Skin epidermis (tissue), 12 donors: Measurements from ENCODE around the gene SELP.

Experiments used
- H3K27ac ChIP-seq, 21 experiments: fragments of 200-600 bp; sonication (generic) in 11 of 21; one replicate each; pipeline ENCODE4 v1.5.0; 2020; ENCODE audit warnings: mild to moderate bottlenecking in 3 of 21, inconsistent platforms in 2 of 21, moderate library complexity in 2 of 21
- H3K4me3 ChIP-seq, 7 experiments: fragments of 200-600 bp; sonication (generic) in 2 of 7; one replicate each; pipeline ENCODE4 v1.5.0; 2020; ENCODE audit warnings: inconsistent platforms in 2 of 7, mild to moderate bottlenecking in 2 of 7, moderate library complexity in 1 of 7

The SELP gene

DNA sequence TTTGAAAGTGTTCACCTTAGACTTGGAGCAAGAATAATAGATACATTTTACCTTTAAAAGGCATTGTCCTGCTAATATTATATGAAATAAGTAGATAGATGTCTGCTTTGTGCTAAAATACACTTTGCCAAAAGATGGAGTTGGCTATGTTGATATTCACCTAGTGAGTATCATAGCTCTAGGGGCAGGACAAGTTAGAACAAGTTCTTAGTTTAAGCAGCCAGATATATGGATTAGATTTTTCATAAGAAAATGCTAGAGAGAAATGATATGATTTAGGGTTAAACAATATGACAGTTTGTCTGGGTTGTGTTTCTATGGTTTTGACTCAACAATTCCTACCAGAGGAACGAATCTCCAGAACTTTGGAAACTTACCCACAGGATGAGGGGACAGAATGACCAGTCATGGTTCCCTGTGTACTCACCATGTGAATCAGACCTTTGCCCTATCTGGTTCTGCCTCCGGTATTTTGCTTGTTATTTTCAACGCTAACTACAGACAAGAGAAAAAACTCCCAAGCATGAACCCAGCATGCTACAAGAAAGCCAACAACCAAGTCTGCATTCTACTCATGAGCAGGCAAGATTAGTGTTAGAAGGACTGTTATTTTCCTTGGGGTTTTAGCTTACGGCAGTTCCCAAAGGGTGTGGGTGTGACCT is 45.3 kb downstream of the SELP start:
- peak overlapping the region in 1 of 21 experiments; percentile 29 for H3K27ac ChIP-seq
- no peak overlapping the region for H3K4me3 ChIP-seq

DNA sequence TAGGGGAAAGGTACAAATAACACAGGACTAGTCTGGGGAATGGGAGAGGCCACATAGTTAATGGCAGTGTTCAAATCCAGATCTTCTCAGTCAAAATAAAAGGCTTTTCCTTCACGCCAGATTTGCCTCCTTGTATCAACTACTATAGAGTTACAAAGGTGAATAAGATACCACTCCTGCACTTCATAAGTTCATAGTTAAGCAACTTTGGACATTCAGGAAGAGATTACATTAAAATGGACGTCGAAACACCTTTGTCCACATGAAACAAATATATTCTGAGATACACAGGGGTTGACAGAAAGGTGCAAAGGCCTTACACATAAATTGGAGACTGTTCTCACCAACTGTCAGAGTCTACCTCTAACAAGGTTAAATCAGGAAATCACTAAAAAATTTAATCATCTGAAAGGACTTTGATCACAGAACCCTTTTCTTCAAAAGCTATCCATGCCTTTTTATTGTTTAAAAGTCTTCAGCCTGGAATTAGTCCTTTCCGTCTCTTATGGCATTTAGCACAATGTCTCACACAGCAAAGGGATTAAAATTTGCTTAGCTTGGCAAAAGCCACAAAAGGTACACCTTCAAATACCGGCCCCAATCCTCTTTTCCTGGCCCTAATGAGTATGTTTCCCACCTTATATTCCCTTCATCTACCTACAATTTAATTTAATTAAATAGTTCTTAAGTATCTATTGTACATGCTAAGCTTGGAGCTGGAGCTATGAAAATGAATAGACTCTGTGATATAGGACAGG is 51.8 kb downstream of the SELP start:
- Histone ChIP-seq H3K27ac (no peak overlapping the region), H3K4me3 (no peak overlapping the region)

DNA sequence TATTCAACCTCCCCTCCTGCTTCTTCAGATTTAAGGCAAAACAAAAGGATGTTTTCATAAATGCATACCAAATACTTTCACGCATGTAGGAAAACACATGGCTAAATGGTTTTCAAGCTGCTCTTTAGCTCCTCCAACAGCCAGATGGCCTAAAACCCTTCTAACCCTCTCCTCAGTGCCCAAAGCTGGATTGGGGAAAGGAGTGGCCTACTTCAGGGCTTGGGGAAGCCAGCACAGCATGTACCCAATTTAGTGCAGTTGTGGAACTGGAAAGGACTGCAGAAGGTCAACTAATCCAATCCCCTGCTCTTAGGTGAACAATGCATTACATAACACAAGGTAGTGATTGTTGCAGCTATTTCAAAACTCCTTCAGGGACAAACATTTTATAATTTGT is 53.0 kb downstream of the SELP start:
- H3K27ac ChIP-seq: no peak overlapping the region
- H3K4me3 ChIP-seq: no peak overlapping the region

DNA sequence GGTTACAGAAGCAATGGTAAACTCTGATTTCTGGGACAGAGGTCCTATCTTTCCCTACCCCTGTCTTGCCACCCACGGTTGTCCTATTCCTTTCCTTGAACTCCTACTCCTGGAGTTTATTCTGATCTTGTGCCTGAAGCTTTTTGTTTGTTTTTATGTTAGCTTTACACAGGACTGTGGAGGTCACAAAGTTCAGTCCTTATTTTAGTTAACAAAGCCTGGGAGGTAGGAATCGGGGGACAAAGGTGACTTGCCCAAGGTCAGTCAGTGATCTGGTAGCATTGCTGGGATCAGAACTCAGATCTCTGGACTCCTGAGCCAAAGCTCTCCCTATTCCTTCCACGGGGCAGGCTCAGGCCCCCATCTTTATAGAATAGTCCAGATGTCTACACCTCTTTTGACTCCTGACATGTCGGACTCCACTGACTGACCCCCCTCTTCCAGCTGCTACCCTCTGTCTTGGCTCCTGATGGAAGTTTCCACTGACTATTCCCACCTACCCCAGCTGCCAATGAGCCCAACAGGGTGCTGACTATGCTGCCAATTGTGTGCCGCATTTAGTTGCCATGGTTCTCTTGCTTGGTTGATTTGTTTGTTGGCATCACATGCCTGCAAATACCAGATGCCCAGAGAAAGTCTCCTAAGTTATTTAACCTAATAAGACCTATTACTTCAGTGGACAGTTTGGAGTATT is 53.5 kb downstream of the SELP start:
- Histone ChIP-seq H3K4me3 (no peak overlapping the region), H3K27ac (no peak overlapping the region)

DNA sequence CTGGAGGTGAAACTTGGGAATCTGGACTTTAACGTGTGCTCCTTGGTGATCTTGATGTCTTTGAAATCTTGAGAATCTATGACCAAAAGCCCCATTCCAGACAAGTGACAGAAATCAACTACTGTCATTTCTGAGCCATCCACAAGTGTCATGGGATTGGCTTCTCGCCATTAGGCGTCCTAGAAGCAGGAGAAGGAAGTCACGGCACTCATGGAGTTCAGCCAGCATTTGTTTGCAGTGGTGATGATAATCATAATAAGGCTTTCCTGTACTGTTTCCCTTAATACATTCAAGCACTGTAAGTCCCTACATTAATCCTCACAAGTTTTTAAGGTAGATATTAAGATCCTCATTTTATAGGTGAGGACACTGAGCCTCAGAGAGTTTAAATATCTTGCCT is 55.6 kb downstream of the SELP start:
- Histone ChIP-seq H3K27ac (no peak overlapping the region), H3K4me3 (no peak overlapping the region)

DNA sequence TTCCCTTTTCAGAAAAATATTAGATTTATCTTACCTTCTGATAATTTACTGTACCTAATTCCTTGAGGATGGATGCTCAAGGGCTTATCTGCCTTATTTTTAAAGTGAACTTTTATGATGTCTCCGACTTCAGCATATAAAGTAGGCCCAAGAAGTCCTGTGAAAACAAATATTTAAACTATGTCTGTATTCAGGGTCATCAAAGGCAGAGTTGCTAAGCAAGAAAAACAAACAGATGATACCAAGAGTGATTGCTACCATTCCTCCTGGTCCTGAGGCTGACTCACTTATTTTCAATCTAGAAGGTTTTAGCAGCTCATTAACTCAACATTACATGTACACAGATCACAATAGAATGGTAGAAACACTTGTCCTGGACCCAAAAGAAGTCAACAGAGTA is 57.7 kb downstream of the SELP start:
- H3K27ac ChIP-seq: no peak overlapping the region
- no peak overlapping the region for H3K4me3 ChIP-seq

DNA sequence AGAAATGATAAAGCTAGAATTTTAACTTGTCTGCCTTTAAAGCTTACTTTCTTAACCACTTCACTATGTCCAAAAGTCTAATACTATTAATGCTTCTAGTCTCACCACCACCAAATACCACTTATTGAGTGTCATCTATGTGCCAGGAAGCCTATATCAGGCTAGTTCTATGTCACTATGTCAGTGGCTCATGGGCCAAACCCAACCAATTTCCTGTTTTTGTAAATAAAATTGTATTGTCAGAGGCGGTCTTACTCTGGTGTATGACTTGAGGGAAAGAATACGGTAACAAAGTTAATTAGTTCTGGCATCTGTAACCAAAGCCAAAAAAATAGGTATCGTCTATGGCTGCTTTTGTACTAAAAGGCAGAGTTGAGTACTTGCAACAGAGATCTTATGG is 58.5 kb downstream of the SELP start:
- H3K27ac ChIP-seq: no peak overlapping the region

DNA sequence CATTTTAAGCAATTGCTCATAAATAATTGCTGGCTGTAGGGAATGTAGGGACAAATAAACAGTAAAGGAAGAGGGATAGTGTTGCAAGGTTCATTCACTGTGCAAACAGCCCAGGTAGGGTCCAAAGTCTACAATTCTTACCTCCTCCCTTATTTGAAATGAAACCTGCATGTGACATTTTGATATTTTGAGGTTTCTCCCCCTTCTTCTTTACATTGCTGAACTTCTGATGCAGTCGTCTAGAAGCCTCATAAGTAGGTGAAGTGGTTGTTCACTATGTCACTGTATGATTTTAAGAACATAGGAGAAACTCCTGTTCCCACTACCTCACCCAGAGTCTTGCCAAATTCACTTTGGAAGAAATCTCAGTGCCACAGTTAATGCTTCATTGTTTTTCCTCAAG is 59.8 kb downstream of the SELP start:
- H3K4me3 ChIP-seq: no peak overlapping the region
- H3K27ac ChIP-seq: no peak overlapping the region

More for the DNA sequence above, 58.5 kb downstream of the SELP start:
- no peak overlapping the region for H3K4me3 ChIP-seq

DNA sequence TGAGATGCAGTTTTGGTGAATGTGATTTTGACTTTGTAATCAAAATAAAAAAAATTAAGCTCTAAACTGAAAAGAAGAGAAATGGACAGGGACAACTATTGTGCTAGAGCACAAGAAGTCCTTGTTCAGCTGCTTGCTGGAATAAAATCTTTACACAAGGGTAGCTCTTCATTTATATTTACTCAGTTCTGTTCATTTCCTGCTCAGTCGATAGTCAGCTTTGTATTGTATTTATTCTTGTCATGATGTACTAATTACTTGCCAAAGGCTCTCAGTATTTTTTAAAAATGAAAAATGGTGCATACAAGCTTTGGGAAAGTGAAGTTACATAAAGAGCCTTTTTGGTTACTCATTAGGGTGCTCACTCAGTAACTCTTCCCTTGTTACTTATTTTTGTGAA is 61.4 kb downstream of the SELP start:
- no peak overlapping the region for H3K4me3 ChIP-seq
- no peak overlapping the region for H3K27ac ChIP-seq

DNA sequence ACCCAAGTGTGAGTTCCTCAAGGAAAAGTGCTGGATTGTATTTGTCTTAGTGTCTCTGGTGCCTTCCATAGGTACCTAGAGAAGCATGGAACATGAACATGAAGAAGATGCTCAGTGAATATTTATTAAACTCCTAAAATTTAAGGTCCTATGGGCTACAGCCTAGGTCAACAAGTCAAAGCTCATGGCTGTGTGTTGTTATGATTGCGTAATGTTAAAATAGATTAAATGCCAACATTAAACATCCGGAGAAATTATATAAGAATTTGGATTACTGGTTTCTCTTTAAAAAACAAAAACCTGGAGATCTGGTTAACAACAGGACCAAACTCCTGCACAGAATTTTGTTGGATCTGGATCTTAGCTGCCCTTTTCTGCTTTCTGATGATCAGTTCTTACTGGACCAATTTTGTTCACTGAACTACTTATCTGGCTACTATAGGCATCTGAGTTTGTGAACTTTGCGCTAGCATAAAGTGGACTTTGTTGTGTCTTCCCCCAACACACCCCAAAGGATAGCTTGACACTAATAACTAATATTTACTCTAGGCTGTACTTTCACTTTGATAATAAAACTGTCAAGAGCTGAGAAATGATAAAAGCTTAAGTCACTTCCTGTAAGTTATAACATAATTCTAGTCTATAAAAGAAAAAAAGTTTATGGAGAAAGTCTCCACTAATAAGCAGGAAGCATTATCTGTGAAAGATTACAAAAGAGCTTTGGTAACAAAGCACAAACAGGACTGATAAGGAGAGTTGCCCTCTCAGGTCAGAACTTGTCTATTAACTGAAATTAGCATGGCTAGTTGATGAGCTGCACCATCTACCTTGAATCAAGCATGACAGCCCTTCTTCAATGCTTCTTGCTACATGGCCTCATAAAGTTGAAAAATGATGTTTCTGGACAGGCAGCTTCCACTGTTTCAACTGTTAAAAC is 64.3 kb downstream of the SELP start:
- H3K27ac ChIP-seq: no peak overlapping the region
- H3K4me3 ChIP-seq: no peak overlapping the region

DNA sequence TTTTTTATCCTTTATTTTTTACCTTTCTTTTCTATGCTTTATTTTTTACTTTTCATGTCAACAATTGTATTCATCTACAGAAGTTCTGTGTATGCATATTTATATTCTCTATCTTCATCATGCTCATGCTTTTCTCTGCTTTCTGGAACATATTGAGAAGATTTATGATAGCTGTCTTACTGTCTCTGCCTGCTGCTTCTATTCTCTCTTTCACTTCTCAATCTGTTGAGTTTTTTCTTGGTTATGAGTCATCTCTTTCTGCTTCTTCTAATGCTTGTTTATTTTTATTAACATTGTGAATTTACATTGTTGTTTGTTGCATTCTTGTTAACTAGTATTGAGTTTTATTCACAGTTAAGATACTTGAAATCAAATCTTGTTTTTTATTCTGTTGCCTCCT is 66.3 kb downstream of the SELP start:
- Histone ChIP-seq H3K4me3 (no peak overlapping the region), H3K27ac (no peak overlapping the region)

DNA sequence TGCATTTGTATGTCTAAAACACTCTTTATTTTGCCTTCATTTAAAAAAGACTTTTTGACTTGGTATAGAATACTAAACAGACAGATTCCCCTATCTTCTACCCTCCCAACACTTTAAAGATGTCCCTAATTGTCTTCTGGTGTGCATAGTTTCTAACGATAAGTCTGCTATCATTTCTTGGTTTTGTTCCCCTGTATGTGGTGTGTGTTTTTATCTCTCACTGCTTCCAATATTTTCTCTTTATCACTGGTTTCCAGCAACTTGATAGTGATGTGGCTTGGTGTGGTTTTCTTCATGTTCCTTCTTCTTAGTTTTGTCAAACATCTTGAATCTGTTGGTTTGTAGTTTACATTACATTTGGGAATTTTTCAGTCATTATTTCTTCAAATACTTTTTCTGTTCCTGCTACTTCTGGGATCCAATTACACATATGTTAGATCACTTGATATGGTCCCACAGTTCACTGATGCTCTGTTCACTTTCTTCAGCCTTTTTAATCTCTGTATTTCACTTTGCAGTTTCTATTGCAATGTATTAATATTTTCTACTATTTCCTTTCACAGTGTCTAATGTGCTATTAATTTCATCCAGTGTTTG is 66.8 kb downstream of the SELP start:
- H3K4me3 ChIP-seq: no peak overlapping the region
- no peak overlapping the region for H3K27ac ChIP-seq

DNA sequence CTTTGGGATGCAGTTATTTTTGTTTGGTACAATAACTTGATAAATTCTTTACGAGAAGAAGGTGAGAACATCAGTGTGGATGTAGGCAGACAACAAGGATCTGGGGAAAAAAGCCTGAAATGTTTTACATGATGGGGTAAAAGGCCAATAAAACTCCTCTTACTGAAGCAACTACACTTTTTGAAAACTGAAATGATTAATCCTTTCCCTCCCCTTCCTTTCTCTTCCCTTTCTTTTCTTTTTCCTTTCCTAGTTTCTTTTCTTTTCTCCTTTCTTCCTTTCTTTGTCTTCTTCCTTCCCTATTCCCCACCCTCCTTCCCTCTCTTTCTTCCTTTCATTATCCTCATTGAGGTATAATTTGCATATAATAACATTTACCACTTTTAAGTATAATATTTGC is 68.2 kb downstream of the SELP start:
- no peak overlapping the region for H3K4me3 ChIP-seq
- no peak overlapping the region for H3K27ac ChIP-seq

DNA sequence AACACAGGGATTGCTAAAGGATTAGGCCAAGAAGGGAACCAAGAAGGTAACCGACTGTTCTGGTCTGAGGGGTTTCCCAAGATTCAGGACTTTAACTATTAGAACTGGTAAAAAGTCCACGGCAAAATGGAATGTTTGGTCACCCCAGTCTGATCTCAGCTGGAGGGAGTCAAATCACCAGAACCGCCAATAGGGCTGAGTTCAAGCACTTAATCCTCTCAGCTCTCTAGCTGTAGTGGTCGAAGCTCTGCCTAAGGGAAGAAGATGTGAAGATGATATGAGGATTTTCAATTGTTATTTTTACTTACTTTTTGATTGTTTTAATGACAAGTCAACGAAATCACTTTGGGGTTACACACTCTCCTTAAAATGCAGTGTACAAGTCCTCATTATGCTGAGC is 72.8 kb downstream of the SELP start:
- Histone ChIP-seq H3K27ac (no peak overlapping the region), H3K4me3 (no peak overlapping the region)

DNA sequence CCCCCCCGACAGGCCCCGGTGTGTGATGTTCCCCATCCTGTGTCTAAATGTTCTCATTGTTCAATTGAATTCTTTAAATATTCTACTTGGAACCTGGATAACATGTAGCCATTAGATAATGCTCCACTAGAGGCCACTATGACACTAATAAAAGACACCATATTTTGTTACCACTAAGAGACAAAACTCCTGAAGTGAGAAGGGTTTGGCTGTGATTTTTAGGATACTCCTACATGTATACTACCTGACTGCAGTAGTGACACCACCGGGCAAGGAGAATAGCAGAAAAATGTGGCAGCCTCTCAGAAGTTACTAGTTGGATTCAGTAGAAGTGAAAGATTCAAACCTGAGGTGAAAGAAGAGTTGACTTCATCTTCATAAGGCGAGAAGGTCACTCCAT is 79.6 kb downstream of the SELP start:
- no peak overlapping the region for H3K4me3 ChIP-seq
- no peak overlapping the region for H3K27ac ChIP-seq

DNA sequence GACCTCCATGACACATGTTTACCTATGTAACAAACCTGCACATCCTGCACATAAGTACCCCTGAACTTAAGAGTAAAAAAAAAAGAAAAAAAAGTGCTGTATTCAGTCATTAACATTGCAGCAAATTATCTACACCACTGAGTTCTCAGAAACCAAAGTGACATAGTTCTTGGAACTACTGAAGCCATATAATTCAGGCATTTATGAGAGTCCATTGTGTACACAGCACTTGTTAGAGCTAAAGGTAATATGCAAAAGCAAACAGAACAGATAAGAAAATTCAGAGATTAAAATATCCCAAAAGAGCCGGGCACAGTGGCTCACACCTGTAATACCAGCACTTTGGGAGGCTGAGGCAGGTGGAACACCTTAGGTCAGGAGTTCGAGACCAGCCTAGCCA is 81.6 kb downstream of the SELP start:
- H3K27ac ChIP-seq: no peak overlapping the region
- no peak overlapping the region for H3K4me3 ChIP-seq

DNA sequence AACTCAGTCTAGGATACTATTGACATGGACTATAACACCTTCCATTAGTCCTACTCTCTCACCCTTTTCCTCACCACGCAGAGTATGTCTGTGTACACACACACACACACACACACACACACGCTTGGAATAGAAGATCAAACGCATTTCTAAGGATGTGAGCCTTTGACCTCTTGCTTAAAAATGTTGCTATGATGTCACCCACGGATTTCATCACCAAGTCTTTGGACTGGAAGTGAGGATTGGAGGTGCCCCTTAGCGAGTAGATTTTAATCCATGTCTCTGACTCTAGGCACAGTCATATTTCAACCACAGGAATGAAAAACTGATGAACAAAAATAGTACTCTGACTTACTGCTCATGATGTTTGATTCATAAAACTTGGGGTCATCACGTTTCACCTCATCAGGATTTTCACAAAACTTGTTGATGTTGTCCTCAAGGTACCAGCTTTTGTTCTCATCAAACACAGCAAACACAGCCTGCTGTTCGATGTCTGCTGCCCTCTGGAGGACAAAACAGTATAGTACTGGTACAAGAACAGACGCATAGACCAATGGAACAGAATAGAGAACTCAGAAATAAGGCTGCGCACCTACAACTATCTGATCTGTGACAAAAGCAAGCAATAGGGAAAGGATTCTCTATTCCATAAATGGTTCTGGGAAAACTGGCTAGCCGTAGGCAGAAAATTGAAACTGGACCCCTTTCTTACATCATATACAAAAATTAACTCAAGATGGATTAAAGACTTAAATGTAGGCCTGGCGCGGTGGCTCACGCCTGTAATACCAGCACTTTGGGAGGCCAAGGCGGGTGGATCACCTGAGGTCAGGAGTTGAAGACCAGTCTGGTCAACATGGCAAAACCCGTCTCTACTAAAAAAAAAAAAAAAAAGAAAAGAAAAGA is 83.6 kb downstream of the SELP start:
- Histone ChIP-seq H3K27ac (no peak overlapping the region), H3K4me3 (no peak overlapping the region)

DNA sequence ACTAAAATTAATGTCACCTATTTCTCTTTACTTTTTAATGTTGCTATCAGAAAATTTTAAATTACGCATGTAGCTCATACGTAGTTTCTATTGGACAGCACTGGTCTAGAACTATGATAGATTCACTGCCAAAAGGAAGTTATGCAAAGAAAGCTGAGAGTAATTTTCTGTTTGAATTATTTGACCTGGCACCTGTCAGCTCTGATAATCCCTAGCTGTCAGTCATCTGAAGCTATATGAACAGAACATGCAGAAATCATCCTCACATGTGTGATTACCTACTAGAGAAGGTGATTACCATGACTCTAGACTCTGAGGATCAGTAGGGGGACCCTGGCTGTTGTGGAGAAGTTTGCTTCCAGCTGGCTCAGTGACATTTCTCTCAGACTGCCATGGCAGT is 84.5 kb downstream of the SELP start:
- no peak overlapping the region for H3K4me3 ChIP-seq
- H3K27ac ChIP-seq: no peak overlapping the region
